Epithelial cell of proximal tubule (primary cell): ENCODE data around the gene SLX9. TPM values are rescaled to one million over a fixed set of nuclear protein-coding genes. Genes with fewer than 3 reads are reported as not detected.

Experiments
- DNase-seq: peaks from one replicate; pipeline ENCODE4 v3.0.0-alpha.2; 2011; ENCODE audit warnings: low read depth
- H3K4me3 ChIP-seq: 2 replicates; pipeline ENCODE4 v1.5.1; 2011; ENCODE audit warnings: low read depth, mild to moderate bottlenecking, low read length
- CTCF ChIP-seq: conservative IDR thresholded peaks from 2 replicates; pipeline ENCODE4 v1.5.1; 2012; ENCODE audit warnings: low read depth, mild to moderate bottlenecking, low read length
- total RNA-seq: library from RNA; depleted of rRNA; stranded (reverse); fragments of >200 nt; gene quantifications from 2 replicates; pipeline ENCODE4 v1.2.3, GENCODE V29; 2015

Gene SLX9
- total RNA-seq, 1 donor from 2014 or later = 52.1 TPM

GRCh38 chr21:45026066-45026745, 86.4 kb downstream of the SLX9 start:
- no peak for TF ChIP-seq CTCF
- no peak overlapping the region for H3K4me3 ChIP-seq
- DNase-seq = no peak

Other genes starting within 250 kb of the SLX9 start
- gene KRTAP10-12, start 242.9 kb upstream of the SLX9 start, total RNA-seq = not detected in 2 replicates
- not detected in 2 replicates for gene TSPEAR, start 228.5 kb upstream of the SLX9 start, total RNA-seq
- 29.6 and 47.2 TPM in 2 replicates for gene UBE2G2, start 138.2 kb upstream of the SLX9 start, total RNA-seq
- gene SUMO3, start 122.0 kb upstream of the SLX9 start, total RNA-seq = 58.7 and 86.0 TPM in 2 replicates
- gene PTTG1IP, start 66.3 kb upstream of the SLX9 start, total RNA-seq = 311 and 421 TPM in 2 replicates
- gene ITGB2, start 19.1 kb upstream of the SLX9 start, total RNA-seq = 3.0 and 3.5 TPM in 2 replicates
- 2.2 and 3.9 TPM in 2 replicates for gene ADARB1, start 134.6 kb downstream of the SLX9 start, total RNA-seq